ENCODE data around the gene SLC38A10.

GRCh38 chr17:81197831-81198490, 97.1 kb downstream of the SLC38A10 start:
- TF ChIP-seq POLR2A (IDR thresholded peaks at IDR 0.05; ENCODE audit: low read length) (no peak), GATA1 (IDR thresholded peaks at IDR 0.05; ENCODE audit: low read depth, low read length) (no peak)
